HG03060 (cell line): ENCODE data around the gene NLRC3.

ENCODE experiments used
- ATAC-seq: cut with Tn5 transposase; IDR thresholded peaks from one replicate; pipeline ENCODE4 v1.9.1; 2021; ENCODE audit warnings: low read depth, moderate number of reproducible peaks; ENCODE audit not compliant: unreplicated experiment

Gene NLRC3

GRCh38 chr16:3581392-3581791, 4.2 kb upstream of the NLRC3 start:
- ATAC-seq = no peak

- no peak for ATAC-seq
Observed at GRCh38 chr16:3580686-3581085, 3.5 kb upstream of the NLRC3 start.

GRCh38 chr16:3580251-3580651, 3.0 kb upstream of the NLRC3 start:
- ATAC-seq = no peak

- ATAC-seq = no peak
Observed at GRCh38 chr16:3579776-3580175, 2.6 kb upstream of the NLRC3 start.

- no peak for ATAC-seq
Observed at GRCh38 chr16:3578610-3579551, 1.7 kb upstream of the NLRC3 start.

GRCh38 chr16:3578121-3578520, 918 bp upstream of the NLRC3 start:
- ATAC-seq = no peak

- no peak for ATAC-seq
Observed at GRCh38 chr16:3576211-3576610, 992 bp downstream of the NLRC3 start.

- no peak for ATAC-seq
Observed at GRCh38 chr16:3575491-3575890, 1.7 kb downstream of the NLRC3 start.

- no peak for ATAC-seq
Observed at GRCh38 chr16:3574195-3574594, 3.0 kb downstream of the NLRC3 start.

- ATAC-seq = no peak
Observed at GRCh38 chr16:3573146-3573815, 3.9 kb downstream of the NLRC3 start.

- no peak for ATAC-seq
Observed at GRCh38 chr16:3570420-3571062, 6.7 kb downstream of the NLRC3 start.

- ATAC-seq = no peak
Observed at GRCh38 chr16:3569851-3570250, 7.4 kb downstream of the NLRC3 start.

GRCh38 chr16:3566990-3567389, 10.2 kb downstream of the NLRC3 start:
- no peak for ATAC-seq

- no peak for ATAC-seq
Observed at GRCh38 chr16:3564889-3565141, 12.4 kb downstream of the NLRC3 start.

GRCh38 chr16:3564130-3564888, 12.9 kb downstream of the NLRC3 start:
- ATAC-seq = no peak

- ATAC-seq = no peak
Observed at GRCh38 chr16:3562914-3563480, 14.2 kb downstream of the NLRC3 start.

- no peak for ATAC-seq
Observed at GRCh38 chr16:3561626-3562025, 15.6 kb downstream of the NLRC3 start.

GRCh38 chr16:3554351-3554928, 22.8 kb downstream of the NLRC3 start:
- ATAC-seq = no peak

GRCh38 chr16:3553138-3553923, 23.9 kb downstream of the NLRC3 start:
- no peak for ATAC-seq
